NCI-H1105 treated with DMSO at 0.1 percent for 48 hours (cell line): ENCODE data around the gene WDR91.

Source experiments
- DNase-seq: peaks from one replicate; lab custom pipeline; 2025; lab: John Stamatoyannopoulos, UW

Gene WDR91

DNA sequence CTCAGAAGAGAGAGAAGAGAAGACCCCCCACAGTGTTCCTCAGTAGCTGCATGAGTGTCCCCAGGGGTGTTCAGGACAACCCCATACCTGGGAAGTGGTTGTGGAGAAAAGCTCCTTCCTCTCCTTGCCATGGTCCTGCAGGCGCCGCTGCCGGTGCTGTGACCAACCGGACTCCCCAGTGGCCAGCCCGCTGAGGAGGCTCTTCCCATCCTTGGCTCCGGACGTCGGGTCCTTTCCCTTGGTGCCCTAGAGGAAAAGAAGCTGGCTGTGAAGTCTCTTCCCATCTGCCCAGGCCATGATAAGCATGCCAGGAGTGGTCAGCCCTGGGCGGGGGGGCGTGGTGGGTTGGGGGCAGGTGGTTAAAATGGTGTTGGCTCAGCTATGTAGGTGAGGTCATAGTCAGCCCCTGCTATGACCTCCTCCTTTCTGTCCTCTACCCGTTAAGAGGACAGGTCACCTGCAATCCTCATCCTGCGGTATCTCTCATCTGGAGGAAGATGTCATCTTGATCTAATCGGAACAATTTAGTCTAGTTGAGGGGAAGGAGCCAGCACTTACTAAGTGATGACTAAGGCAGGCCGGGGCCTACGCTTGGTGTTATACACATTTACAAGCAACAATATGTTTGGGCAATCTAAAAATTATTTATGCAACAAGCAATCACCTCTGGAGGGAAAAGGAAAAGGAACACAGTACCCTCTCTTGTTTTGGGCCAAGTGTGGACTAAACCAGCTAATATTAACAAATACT is 13.2 kb downstream of the WDR91 start:
- no peak for DNase-seq

DNA sequence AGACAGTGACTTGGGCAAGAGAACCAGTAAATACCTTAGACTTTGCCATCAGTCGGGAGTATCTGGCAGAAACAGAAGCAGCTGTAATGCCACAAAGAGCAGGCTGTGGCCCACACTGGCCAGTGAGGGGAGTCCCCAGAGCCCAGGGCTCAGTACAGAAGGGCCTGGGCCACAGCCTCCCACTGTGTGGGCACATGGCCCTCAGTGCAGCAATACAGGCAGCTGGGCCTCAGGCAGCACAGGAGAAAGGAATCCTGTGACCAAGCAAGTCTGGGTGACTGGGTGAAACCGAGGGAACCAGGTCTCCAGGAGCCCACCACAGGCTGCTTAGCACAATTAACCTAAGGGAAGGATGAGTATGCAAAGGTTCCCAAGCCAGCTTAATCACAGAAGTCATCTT is 14.0 kb downstream of the WDR91 start:
- DNase-seq, result no peak

- DNase-seq, result no peak
These were observed 15.2 kb downstream of the WDR91 start for GRCh38 chr7:135195968-135196629.

- DNase-seq, result no peak
These were observed 16.2 kb downstream of the WDR91 start for GRCh38 chr7:135195156-135195555.

GRCh38 chr7:135194494-135195095 is 16.7 kb downstream of the WDR91 start:
- DNase-seq, result no peak

DNA sequence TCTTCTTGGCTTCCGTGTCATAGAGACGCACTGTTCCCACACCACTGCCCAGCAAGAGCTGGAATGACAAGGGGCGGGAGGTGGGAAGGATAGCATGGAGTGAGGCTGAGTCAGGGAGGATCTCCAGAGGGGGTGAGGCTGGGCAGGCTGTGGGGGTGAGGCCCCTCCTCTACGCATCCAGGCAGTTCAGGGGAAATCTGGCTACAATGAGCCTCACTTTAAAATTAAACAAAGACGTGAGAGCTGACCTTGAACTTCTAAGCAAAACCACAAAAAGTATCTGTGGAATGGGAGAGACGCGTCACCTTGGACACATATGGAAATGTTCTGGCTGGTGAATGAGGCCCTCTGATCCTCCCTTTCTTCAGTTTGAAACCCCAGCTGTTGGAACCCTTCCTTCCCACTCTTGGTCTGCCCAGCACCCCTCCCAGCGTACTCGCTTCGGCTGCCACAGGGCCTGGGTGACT is 17.7 kb downstream of the WDR91 start:
- no peak for DNase-seq

- no peak for DNase-seq
These were observed 18.3 kb downstream of the WDR91 start for GRCh38 chr7:135192914-135193536.

DNA sequence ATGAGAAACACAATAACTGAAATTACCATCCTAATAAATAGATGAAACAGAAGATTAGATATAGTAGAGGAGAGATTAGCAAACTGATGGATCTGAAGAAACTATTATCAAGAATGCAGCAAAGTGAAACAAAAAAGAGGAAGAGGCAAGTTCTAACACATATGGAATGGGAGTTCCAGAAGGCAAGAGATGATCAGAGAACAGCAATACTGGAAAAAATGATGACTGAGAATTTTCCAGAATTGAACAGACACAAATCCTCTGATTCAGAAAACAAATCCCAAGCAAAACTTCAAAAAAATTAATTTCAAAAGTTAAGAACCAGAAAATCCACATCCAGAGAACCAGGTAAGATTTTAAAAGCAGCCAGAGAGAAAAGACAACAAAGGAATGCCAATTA is 20.6 kb downstream of the WDR91 start:
- DNase-seq, result no peak

- no peak for DNase-seq
These were observed 21.4 kb downstream of the WDR91 start for GRCh38 chr7:135189961-135190360.

- no peak for DNase-seq
These were observed 22.1 kb downstream of the WDR91 start for GRCh38 chr7:135189221-135189662.

GRCh38 chr7:135188298-135188984 is 22.9 kb downstream of the WDR91 start:
- no peak for DNase-seq

DNA sequence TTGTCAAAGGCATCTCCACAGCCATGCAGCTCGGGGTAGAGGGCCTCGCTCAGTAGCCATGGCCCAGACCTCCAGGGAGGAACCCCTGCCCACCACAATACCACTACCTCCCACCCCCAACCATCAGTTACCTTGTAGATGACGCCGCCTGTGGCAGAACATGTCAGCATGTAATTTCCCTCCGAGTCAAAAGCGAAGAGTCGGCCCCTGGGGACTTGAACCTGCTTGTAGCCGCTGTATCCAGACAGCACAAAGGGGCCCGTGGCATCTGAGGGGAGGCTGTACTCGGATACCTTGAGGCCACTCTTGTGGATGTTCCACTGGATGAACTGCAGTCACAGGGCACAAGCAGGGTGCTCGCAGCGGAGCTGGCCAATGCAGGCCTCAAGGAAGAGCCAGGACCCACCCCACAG is 24.5 kb downstream of the WDR91 start:
- DNase-seq, result no peak

DNA sequence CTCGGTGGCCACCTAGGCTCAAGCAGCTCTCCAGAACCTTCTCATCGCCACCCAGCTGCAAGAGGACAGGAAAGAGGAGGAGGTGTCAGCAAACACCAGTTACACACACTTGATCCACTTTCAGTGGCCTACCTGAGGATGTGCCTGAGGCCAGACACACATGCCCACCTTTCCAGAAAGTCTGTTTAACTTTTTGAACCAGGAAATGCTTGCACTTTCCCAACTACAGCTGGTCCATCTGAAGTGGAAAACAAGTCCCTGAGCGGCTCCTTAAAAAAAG is 25.1 kb downstream of the WDR91 start:
- DNase-seq, result no peak

DNA sequence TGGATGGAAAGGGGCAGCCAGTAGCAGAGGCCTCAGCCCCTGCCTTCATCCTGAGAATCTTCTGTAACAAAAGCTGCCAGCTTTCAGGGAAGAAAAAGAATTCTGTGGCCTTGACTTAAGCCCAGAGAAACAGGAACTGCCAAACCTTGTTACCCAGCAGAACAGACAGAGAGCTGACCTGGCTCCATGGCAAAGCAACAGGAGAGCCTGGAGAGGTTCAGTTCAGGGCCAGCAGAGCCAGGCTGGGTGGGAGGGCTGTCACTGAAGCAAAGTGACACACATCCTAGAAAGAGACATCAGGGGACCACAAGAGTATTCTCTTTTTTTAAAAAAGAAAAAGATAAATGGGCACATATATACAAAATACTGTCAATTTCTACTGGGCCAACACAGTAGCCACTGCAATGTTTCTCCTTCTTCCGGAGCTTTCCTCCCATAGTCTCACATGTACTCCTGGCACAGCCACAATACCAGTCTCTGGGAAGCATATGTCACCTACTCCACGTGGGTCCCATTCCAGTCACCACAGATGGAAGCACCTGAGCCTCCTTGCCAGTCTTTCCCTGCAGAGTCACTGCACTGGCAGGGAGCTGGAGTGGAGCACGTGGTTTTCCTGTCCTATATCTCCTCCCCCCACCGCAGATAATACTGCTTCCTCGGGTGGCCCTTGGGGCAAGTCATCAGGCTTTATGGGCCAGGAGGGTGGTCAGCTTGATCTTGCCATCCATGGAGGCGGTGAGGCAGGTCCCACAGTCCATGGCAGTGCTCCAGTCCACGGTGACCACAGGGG is 25.7 kb downstream of the WDR91 start:
- no peak for DNase-seq

DNA sequence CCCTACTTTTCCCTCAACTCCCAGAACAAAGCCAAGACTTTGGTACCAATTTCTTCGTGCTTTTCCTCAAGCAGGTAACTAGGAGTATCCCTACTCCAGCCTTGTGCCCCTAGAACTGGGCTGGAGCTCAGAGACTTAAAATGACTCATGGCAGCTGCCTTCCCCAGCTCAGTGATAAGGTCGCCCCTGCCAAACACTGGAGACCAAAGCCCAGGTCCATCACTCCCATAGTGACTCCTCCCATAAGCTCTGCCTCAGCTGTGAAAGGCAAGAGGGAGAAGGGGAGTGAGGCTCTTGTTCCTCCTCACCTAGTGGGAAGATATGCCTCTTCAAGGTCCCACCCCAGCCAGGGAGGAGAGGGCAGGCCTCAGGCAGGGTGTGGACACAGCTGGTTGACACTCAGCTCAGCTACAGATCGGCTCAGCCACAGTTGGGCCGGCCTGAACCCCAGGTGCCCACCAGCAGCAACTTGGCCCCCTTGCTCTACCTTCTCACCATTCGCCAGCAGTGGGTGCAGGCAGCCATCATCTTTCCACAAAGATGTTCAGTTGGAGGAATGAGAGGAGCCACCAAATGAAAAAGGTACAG is 27.0 kb downstream of the WDR91 start:
- DNase-seq, result no peak

GRCh38 chr7:135183478-135183877 is 27.8 kb downstream of the WDR91 start:
- no peak for DNase-seq

DNA sequence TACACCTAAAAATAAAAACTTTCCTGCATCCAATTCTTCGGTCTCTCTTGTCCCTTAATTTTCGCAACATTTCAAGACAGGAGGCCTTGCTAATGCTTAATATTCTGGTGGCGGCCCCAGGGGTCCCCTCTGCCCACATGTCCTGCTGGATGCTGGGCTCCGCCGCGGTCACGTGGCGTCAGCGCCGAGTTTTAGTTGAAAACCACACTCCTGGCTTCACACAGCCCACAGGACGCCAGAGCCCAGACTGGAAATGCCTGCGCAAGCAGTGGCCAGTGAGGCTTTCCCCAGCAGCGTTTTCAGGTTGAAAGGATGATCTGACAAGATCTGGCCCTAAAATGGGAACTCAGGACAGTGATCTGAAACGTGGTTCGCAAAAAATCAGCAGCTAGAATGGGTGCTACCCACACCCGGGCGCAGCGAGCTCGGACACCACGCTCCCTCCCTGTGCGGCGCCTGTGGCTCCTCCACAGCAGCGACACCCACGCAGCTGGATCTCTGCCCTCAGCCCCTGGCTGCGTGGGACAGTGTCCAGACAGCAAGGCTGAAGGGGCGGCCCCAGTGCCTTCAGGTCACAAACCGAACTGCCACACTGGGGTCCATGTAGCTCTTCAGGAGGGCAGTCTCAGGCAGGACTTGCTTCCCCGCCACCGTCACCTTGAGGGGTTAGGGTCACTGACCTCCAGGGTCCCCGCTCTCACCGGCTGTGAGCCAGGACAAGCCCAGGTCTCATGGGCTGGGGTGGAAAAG is 29.2 kb downstream of the WDR91 start:
- DNase-seq, result no peak

GRCh38 chr7:135181261-135181928 is 29.9 kb downstream of the WDR91 start:
- no peak for DNase-seq

GRCh38 chr7:135180122-135180521 is 31.2 kb downstream of the WDR91 start:
- DNase-seq, result no peak
